GM08714 (cell line): ENCODE measurements around the gene PHF10.

Source experiments
- H3K4me3 ChIP-seq: fragments of 200-500 bp; sonication (Bioruptor generic); 2 replicates; pipeline ENCODE4 v1.5.1; 2014; ENCODE audit warnings: mild to moderate bottlenecking, low read length, inconsistent platforms
- ZNF274 ChIP-seq: IDR thresholded peaks from 2 replicates; pipeline ENCODE4 v1.6.1; 2012; ENCODE audit warnings: mild to moderate bottlenecking, low read depth, low read length

The PHF10 gene

DNA sequence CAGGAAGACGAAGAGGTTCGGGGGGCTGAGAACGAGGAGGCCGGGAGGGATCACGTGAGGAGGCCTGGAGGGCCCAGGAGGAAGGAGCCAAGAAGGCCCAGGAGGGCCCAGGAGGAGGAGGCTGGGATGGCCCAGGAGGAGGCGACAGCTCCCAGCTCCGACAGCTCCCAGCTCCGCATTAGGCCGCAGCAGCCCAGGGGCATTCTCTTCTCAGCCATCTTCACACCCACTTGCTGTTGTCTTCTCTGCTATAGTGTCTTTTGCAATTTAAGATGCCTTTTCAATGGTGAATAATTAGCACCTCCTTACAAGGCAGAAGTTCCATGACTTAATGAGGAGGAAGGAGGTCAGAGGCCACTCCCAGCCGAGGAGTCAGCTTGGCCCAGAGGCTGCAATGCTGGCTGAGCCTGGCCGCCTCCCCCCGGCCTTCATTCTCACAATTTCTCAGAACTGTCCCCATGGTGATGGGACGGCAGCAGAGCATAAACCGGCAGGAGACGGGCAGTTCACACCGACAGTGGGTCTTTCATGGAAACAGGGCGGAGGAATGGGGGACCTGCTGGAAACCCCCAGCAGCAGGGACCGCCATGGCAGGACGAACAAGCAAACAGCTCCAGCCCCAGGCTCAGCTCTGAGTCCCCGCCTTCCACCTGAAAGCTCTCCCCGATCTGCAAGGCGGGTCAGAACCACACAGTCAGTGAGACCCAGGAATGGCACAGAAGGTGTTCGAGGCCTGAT lies 67.6 kb downstream of the PHF10 start:
- TF ChIP-seq ZNF274, result no peak
- no peak overlapping the region for H3K4me3 ChIP-seq

DNA sequence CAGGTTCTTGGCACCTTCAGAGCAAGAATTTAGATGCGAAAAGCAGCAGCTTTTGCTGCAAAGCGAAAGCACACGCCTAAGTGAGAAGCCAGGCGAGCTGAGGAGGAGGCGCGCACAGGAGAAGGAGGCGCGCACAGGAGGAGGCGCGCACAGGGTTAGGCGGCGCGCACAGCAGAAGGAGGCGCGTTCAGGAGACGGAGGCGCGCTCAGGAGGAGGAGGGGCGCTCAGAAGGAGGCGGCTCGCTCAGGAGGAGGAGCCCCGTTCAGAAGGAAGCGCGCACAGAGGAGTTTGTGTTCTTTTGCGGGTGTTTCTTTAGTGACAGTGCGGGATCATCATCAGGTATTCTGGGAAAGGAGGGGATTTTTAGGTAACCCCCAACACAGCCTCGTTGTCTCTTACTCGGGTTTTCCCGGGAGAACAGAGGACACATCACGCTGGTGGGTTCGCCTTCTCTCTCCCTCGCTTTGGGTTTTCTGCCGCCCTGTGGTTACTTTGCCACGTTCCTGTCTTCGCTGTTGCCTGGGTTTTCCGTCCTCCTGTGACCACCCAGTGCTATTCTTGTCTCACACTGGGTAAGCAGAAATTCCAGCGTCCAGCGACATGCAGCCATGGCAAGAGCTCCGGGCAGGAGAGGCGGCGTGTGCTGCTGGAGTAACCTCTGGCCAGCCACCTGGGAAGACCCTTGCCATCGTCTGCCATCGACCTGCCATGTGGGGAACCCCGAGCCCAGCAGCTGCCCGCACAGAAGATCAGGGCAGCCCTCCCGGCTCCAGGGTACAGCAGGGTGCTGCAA lies 69.5 kb downstream of the PHF10 start:
- no peak for TF ChIP-seq ZNF274
- peak overlapping the region; percentile 40; the same call in 1 of the 2 replicates for H3K4me3 ChIP-seq
